GM19372 (cell line): Measurements from ENCODE around the gene ANP32E.

Experiments
- ATAC-seq: cut with Tn5 transposase; IDR thresholded peaks from one replicate; pipeline ENCODE4 v1.9.1; 2021; ENCODE audit warnings: mild to moderate bottlenecking, low read depth, moderate library complexity; ENCODE audit not compliant: unreplicated experiment

The ANP32E gene

DNA sequence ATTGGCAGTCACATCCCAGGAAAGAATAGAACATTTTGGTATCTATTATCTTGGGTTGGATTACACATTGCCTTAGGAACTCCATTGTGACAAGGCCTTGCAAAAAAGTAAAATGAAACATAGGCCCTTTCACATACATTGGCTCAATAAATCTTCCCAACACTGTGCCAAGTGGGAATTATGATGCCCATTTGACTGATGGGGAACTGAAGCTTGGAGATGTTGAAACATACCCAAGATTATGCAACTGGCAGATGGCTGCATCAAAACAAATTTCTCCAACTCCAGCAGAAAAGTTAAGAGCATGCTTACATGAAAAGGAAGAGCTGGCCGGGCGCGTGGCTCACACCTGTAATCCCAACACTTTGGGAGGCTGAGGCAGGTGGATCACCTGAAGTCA lies 59.3 kb downstream of the ANP32E start:
- ATAC-seq, result no peak

DNA sequence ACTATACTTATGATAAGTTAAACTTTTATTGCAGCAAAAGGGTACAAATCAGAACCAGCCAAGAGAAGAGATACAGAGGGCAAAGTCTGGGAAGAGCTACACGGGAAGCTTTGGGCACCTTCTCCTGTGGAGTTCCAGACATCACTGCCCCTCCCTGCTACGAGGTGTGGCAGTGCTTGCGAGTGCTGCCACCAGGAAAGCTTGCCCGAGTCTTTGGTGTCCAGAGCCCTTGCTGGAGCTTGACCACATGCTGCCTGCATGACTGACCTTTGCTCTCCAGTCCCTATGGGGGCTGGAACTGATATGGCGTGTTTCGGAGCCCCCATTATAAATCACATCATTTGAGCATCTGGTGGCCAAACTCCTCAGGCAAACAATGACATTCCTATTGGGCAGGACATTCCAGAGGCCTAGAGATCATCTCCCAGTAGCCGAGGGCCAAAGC lies 62.7 kb downstream of the ANP32E start:
- ATAC-seq, result no peak

DNA sequence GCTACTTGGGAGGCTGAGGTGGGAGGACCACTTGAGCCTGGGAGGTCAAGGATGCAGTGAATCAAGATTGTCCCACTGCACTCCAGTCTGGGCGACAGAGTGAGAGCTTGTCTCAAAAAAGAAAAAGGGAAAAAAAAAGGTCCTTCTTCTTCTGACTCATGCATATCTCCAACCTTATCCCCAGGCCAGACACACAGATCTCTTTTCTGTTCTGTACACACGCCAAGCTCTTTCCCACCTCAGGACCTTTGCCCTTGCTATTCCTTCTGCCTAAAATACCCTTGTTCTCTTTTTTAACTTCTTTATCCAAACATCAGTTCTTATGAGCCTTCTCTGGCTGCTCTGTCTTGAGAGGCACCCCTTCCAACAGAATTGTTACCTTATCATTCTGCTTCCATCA lies 64.1 kb downstream of the ANP32E start:
- ATAC-seq, result no peak

DNA sequence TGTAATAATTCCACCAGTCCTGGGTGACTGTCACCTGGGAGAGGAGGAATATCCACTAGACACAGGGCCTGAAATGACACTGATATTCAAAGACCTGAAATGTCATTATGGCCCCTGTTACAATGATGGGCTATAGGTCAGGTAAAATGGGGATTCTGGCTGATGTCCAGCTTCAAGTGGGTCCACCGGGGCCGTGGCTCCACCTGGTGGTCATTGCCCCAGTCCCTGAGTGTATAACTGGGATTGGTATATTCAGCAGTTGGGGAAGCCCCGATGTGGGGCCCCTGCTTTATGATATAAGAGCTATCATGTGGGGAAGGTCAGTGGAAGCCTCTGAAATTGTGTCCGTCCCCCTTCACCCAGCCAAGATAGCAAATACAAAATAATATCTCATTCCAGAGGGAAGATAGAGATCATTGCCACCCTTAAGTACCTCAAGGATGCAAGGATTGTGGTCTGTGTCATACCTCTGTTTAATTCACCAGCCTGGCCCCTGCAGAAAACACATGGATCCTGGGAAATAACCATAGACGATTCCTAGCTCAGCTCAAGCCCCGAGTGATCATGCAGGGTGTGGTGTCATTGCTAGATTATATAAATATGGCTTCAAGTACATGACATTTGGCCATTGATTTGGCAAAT lies 66.8 kb downstream of the ANP32E start:
- ATAC-seq, result no peak
